Ishikawa (cell line): ENCODE results near the gene TRIP12.

Source experiments
- CREB1 ChIP-seq: IDR thresholded peaks from 2 replicates; pipeline ENCODE4 v1.6.1; 2012; ENCODE audit warnings: low read depth
- EGR1 ChIP-seq: IDR thresholded peaks from 2 replicates; pipeline ENCODE4 v1.6.1; 2012
- EP300 ChIP-seq: IDR thresholded peaks from 2 replicates; pipeline ENCODE4 v1.6.1; 2012; ENCODE audit warnings: borderline replicate concordance
- NFIC ChIP-seq: IDR thresholded peaks from 2 replicates; pipeline ENCODE4 v1.6.1; 2012
- REST ChIP-seq: IDR thresholded peaks from 2 replicates; pipeline ENCODE4 v1.6.1; 2012; ENCODE audit warnings: low read depth, mild to moderate bottlenecking
- TAF1 ChIP-seq: IDR thresholded peaks from 2 replicates; pipeline ENCODE4 v1.6.1; 2012; ENCODE audit warnings: low read depth, mild to moderate bottlenecking
- TCF12 ChIP-seq: IDR thresholded peaks from 2 replicates; pipeline ENCODE4 v1.6.1; 2012; ENCODE audit warnings: low read depth
- YY1 ChIP-seq: IDR thresholded peaks from 2 replicates; pipeline ENCODE4 v1.6.1; 2012; ENCODE audit warnings: low read depth
- TF ChIP-seq, protein P1 (sequence below): IDR thresholded peaks from 2 replicates; pipeline ENCODE4 v1.6.1; 2012

GRCh38 chr2:229937537-229937936 lies 15.7 kb upstream of the TRIP12 start:
- TF ChIP-seq EP300: no peak
- TF ChIP-seq REST: no peak
- no peak for TF ChIP-seq TCF12
- TF ChIP-seq, protein P1, sequence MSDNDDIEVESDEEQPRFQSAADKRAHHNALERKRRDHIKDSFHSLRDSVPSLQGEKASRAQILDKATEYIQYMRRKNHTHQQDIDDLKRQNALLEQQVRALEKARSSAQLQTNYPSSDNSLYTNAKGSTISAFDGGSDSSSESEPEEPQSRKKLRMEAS: no peak
- no peak for TF ChIP-seq TAF1
- TF ChIP-seq YY1: no peak
- no peak for TF ChIP-seq NFIC
- no peak for TF ChIP-seq EGR1
- TF ChIP-seq CREB1: no peak
